Measurements from ENCODE around the gene LMO3.

GRCh38 chr12:16611146-16611545 is 5.2 kb upstream of the LMO3 start:
- no peak for TF ChIP-seq POLR2AphosphoS5 (IDR thresholded peaks at IDR 0.05)
- TF ChIP-seq, protein P1, sequence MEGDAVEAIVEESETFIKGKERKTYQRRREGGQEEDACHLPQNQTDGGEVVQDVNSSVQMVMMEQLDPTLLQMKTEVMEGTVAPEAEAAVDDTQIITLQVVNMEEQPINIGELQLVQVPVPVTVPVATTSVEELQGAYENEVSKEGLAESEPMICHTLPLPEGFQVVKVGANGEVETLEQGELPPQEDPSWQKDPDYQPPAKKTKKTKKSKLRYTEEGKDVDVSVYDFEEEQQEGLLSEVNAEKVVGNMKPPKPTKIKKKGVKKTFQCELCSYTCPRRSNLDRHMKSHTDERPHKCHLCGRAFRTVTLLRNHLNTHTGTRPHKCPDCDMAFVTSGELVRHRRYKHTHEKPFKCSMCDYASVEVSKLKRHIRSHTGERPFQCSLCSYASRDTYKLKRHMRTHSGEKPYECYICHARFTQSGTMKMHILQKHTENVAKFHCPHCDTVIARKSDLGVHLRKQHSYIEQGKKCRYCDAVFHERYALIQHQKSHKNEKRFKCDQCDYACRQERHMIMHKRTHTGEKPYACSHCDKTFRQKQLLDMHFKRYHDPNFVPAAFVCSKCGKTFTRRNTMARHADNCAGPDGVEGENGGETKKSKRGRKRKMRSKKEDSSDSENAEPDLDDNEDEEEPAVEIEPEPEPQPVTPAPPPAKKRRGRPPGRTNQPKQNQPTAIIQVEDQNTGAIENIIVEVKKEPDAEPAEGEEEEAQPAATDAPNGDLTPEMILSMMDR (IDR thresholded peaks at IDR 0.05) = no peak
